Liver (tissue), 9 donors: ENCODE data around the gene GAMT. TPM values are rescaled to one million over a fixed set of nuclear protein-coding genes. Genes with fewer than 3 reads are reported as not detected.
A peak's percentile ranks its signal among the peaks of the same experiment; 100 is the strongest.

Experiments used
- DNase-seq: peaks from one replicate; pipeline ENCODE4 v3.0.0-alpha.2; 2017; ENCODE audit warnings: low spot score
- H3K27ac ChIP-seq, 2 donors: one replicate each; pipeline ENCODE4 v1.7.0; 2013; ENCODE audit warnings: inconsistent platforms in 2 of 2, low read length in 2 of 2, control low read depth in 1 of 2, low read depth in 1 of 2, mild to moderate bottlenecking in 1 of 2
- H3K27me3 ChIP-seq, 4 donors: one replicate each; pipeline versions ENCODE4 v1.6.1 to v1.7.0; 2013; ENCODE audit warnings: low read length in 3 of 4, inconsistent platforms in 1 of 4, mild to moderate bottlenecking in 1 of 4, moderate library complexity in 1 of 4; ENCODE audit not compliant: control insufficient read depth in 4 of 4, insufficient read depth in 4 of 4
- H3K36me3 ChIP-seq, 4 donors: one replicate each; pipeline versions ENCODE4 v1.6.1 to v1.7.0; 2013; ENCODE audit warnings: low read length in 3 of 4, mild to moderate bottlenecking in 3 of 4, low read depth in 1 of 4, moderate library complexity in 1 of 4; ENCODE audit not compliant: control insufficient read depth in 4 of 4, insufficient read depth in 3 of 4
- H3K4me1 ChIP-seq, 4 donors: one replicate each; pipeline versions ENCODE4 v1.6.1 to v1.7.0; 2013; ENCODE audit warnings: low read length in 3 of 4, mild to moderate bottlenecking in 3 of 4, moderate library complexity in 1 of 4; ENCODE audit not compliant: control insufficient read depth in 4 of 4, insufficient read depth in 4 of 4
- H3K4me3 ChIP-seq, 3 donors: one replicate each; pipeline versions ENCODE4 v1.6.1 to v1.7.0; 2013; ENCODE audit warnings: low read length in 3 of 3, control low read depth in 1 of 3, low read depth in 1 of 3, mild to moderate bottlenecking in 1 of 3
- H3K9ac ChIP-seq, 2 donors: one replicate each; pipeline ENCODE4 v1.7.0; 2013; ENCODE audit warnings: low read length in 2 of 2, mild to moderate bottlenecking in 2 of 2, moderate library complexity in 2 of 2, control low read depth in 1 of 2, low read depth in 1 of 2
- H3K9me3 ChIP-seq, 4 donors: one replicate each; pipeline versions ENCODE4 v1.6.1 to v1.7.0; 2013; ENCODE audit warnings: low read length in 3 of 4; ENCODE audit not compliant: control insufficient read depth in 4 of 4
- EGR1 ChIP-seq, 2 donors: IDR thresholded peaks; 2 replicates each; pipeline ENCODE4 v1.6.1; 2016 to 2018; ENCODE audit warnings: antibody characterized with exemption in 2 of 2, low read depth in 2 of 2
- FOXA1 ChIP-seq: IDR thresholded peaks from 2 replicates; pipeline ENCODE4 v1.6.1; 2016; ENCODE audit warnings: antibody characterized with exemption
- FOXA2 ChIP-seq: IDR thresholded peaks from 2 replicates; pipeline ENCODE4 v1.6.1; 2016; ENCODE audit warnings: antibody characterized with exemption
- GABPA ChIP-seq, 2 donors: IDR thresholded peaks in 1 of 2; conservative IDR thresholded peaks in 1 of 2; 2 replicates each; pipeline ENCODE4 v1.6.1; 2016; ENCODE audit warnings: antibody characterized with exemption in 2 of 2, mild to moderate bottlenecking in 1 of 2, moderate library complexity in 1 of 2
- HNF4A ChIP-seq, 2 donors: conservative IDR thresholded peaks; 2 replicates each; pipeline ENCODE4 v1.6.1; 2016; ENCODE audit warnings: antibody characterized with exemption in 2 of 2, mild to moderate bottlenecking in 2 of 2
- HNF4G ChIP-seq: IDR thresholded peaks from 2 replicates; pipeline ENCODE4 v1.6.1; 2016; ENCODE audit warnings: antibody characterized with exemption
- JUND ChIP-seq, 2 donors: IDR thresholded peaks; 2 replicates each; pipeline ENCODE4 v1.6.1; 2016; ENCODE audit warnings: antibody characterized with exemption in 2 of 2
- NR2F2 ChIP-seq: IDR thresholded peaks from 2 replicates; pipeline ENCODE4 v1.6.1; 2016; ENCODE audit warnings: antibody characterized with exemption
- RAD21 ChIP-seq, 2 donors: IDR thresholded peaks; 2 replicates each; pipeline ENCODE4 v1.6.1; 2016; ENCODE audit warnings: antibody characterized with exemption in 2 of 2, mild to moderate bottlenecking in 2 of 2
- RXRA ChIP-seq, 2 donors: IDR thresholded peaks; 2 replicates each; pipeline ENCODE4 v1.6.1; 2017 to 2018; ENCODE audit warnings: antibody characterized with exemption in 2 of 2, mild to moderate bottlenecking in 1 of 2
- SP1 ChIP-seq: IDR thresholded peaks from 2 replicates; pipeline ENCODE4 v1.6.1; 2018; ENCODE audit warnings: antibody characterized with exemption, mild to moderate bottlenecking
- TAF1 ChIP-seq: conservative IDR thresholded peaks from 2 replicates; pipeline ENCODE4 v1.6.1; 2016; ENCODE audit warnings: antibody characterized with exemption, mild to moderate bottlenecking
- YY1 ChIP-seq: IDR thresholded peaks from 2 replicates; pipeline ENCODE4 v1.6.1; 2016; ENCODE audit warnings: antibody characterized with exemption, mild to moderate bottlenecking
- WGBS: extraction: QIAGEN DNeasy Blood & Tissue Kit; methylation state at CpG from one replicate; pipeline ENCODE4 v1.1.7; 2013; 5-methylcytosine and 5-hydroxymethylcytosine counted together
- polyA plus RNA-seq, 2 donors: library from polyadenylated mRNA; stranded (reverse) in 1 of 2; unstranded in 1 of 2; fragments of 200-250 nt in 1 of 2; fragments of >200 nt in 1 of 2; fragmentation: Nextera tagmentation in 1 of 2; extraction: Ambion mirVana in 1 of 2; gene quantifications; one replicate each; pipeline versions ENCODE4 v1.2.1 to v1.2.3, GENCODE V29; 2013 to 2015
- total RNA-seq, 2 donors: library from RNA; depleted of rRNA; stranded (reverse); fragments of >200 nt; gene quantifications; one replicate each; pipeline ENCODE4 v1.2.3, GENCODE V29; 2014
- TF ChIP-seq, protein P1 (sequence below): fragments of 150-350 bp; IDR thresholded peaks from 2 replicates; pipeline ENCODE4 v1.5.1; 2017; ENCODE audit warnings: improper control_type of control experiment, low read depth, low read length; ENCODE audit not compliant: missing input control
- TF ChIP-seq, protein P2 (sequence below): IDR thresholded peaks from 2 replicates; pipeline ENCODE4 v1.6.1; 2016; ENCODE audit warnings: antibody characterized with exemption
- TF ChIP-seq, protein P3 (sequence below): IDR thresholded peaks from 2 replicates; pipeline ENCODE4 v1.6.1; 2016; ENCODE audit warnings: antibody characterized with exemption
- TF ChIP-seq, protein P4 (sequence below): IDR thresholded peaks from 2 replicates; pipeline ENCODE4 v1.6.1; 2016; ENCODE audit warnings: antibody characterized with exemption, mild to moderate bottlenecking
- TF ChIP-seq, protein P5 (sequence below): IDR thresholded peaks from 2 replicates; pipeline ENCODE4 v1.6.1; 2016; ENCODE audit warnings: antibody characterized with exemption
- donor health status: healthy.
- donor health status: healthy.
- donor health status: healthy.
- donor health status: healthy.
- donor health status: healthy.

Gene GAMT
- total and polyA plus RNA-seq, 4 donors: 76.2 to 394 (median 274) TPM

DNA sequence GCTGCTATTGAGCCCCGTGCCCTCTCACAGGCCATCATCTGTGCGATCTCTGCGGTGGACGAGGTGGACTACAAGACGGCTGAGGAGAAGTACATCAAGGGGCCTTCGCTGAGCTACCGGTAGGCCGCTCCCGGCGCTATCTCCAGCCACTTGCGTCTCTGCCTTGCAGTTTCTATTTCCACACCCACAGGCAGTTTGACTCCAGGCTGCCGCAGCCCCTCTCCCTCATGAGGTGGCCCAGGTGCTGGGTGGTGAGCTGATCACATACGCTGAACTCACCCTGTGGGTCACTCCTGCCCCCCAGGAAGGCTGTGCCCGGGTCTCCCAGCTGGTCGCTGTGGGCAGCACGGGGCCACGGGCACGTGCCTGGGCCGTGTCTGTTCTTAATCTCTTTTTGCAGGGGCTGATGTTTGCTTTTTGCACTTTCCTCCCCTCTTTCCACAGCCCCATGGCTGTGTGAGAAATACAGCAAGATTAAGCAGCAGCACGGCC is 28.3 kb downstream of the GAMT start:
- DNase-seq: no peak
- H3K9ac ChIP-seq: peak overlapping the region in 1 of 2 donors; percentile 47
- peaks cover 5 to 38% (median 13%) of the 10 kb centered on the region in 4 donors for H3K36me3 ChIP-seq
- peaks cover 8 to 25% (median 19%) of the 10 kb centered on the region in 4 donors for H3K4me1 ChIP-seq
- no peak overlapping the region for H3K4me3 ChIP-seq
- TF ChIP-seq, protein P1, sequence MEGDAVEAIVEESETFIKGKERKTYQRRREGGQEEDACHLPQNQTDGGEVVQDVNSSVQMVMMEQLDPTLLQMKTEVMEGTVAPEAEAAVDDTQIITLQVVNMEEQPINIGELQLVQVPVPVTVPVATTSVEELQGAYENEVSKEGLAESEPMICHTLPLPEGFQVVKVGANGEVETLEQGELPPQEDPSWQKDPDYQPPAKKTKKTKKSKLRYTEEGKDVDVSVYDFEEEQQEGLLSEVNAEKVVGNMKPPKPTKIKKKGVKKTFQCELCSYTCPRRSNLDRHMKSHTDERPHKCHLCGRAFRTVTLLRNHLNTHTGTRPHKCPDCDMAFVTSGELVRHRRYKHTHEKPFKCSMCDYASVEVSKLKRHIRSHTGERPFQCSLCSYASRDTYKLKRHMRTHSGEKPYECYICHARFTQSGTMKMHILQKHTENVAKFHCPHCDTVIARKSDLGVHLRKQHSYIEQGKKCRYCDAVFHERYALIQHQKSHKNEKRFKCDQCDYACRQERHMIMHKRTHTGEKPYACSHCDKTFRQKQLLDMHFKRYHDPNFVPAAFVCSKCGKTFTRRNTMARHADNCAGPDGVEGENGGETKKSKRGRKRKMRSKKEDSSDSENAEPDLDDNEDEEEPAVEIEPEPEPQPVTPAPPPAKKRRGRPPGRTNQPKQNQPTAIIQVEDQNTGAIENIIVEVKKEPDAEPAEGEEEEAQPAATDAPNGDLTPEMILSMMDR: no peak
- TF ChIP-seq HNF4G: no peak
- TF ChIP-seq GABPA (IDR thresholded peaks at IDR 0.05 in 1 of 2, conservative IDR thresholded peaks at IDR 0.05 in 1 of 2): no peak
- no peak for TF ChIP-seq SP1
- no peak for TF ChIP-seq HNF4A (conservative IDR thresholded peaks at IDR 0.05)
- TF ChIP-seq, protein P2, sequence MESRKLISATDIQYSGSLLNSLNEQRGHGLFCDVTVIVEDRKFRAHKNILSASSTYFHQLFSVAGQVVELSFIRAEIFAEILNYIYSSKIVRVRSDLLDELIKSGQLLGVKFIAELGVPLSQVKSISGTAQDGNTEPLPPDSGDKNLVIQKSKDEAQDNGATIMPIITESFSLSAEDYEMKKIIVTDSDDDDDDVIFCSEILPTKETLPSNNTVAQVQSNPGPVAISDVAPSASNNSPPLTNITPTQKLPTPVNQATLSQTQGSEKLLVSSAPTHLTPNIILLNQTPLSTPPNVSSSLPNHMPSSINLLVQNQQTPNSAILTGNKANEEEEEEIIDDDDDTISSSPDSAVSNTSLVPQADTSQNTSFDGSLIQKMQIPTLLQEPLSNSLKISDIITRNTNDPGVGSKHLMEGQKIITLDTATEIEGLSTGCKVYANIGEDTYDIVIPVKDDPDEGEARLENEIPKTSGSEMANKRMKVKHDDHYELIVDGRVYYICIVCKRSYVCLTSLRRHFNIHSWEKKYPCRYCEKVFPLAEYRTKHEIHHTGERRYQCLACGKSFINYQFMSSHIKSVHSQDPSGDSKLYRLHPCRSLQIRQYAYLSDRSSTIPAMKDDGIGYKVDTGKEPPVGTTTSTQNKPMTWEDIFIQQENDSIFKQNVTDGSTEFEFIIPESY: no peak
- no peak for TF ChIP-seq TAF1
- TF ChIP-seq FOXA1: no peak
- TF ChIP-seq EGR1 (IDR thresholded peaks at IDR 0.05; ENCODE audit: low read depth in 2 of 2): no peak
- TF ChIP-seq YY1: no peak
- TF ChIP-seq FOXA2: no peak
- TF ChIP-seq JUND (IDR thresholded peaks at IDR 0.05): no peak
- no peak for TF ChIP-seq RXRA (IDR thresholded peaks at IDR 0.05)
- no peak for TF ChIP-seq RAD21 (IDR thresholded peaks at IDR 0.05)
- TF ChIP-seq NR2F2: no peak
- TF ChIP-seq, protein P3, sequence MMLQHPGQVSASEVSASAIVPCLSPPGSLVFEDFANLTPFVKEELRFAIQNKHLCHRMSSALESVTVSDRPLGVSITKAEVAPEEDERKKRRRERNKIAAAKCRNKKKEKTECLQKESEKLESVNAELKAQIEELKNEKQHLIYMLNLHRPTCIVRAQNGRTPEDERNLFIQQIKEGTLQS: no peak
- TF ChIP-seq, protein P4, sequence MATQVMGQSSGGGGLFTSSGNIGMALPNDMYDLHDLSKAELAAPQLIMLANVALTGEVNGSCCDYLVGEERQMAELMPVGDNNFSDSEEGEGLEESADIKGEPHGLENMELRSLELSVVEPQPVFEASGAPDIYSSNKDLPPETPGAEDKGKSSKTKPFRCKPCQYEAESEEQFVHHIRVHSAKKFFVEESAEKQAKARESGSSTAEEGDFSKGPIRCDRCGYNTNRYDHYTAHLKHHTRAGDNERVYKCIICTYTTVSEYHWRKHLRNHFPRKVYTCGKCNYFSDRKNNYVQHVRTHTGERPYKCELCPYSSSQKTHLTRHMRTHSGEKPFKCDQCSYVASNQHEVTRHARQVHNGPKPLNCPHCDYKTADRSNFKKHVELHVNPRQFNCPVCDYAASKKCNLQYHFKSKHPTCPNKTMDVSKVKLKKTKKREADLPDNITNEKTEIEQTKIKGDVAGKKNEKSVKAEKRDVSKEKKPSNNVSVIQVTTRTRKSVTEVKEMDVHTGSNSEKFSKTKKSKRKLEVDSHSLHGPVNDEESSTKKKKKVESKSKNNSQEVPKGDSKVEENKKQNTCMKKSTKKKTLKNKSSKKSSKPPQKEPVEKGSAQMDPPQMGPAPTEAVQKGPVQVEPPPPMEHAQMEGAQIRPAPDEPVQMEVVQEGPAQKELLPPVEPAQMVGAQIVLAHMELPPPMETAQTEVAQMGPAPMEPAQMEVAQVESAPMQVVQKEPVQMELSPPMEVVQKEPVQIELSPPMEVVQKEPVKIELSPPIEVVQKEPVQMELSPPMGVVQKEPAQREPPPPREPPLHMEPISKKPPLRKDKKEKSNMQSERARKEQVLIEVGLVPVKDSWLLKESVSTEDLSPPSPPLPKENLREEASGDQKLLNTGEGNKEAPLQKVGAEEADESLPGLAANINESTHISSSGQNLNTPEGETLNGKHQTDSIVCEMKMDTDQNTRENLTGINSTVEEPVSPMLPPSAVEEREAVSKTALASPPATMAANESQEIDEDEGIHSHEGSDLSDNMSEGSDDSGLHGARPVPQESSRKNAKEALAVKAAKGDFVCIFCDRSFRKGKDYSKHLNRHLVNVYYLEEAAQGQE: no peak
- TF ChIP-seq, protein P5, sequence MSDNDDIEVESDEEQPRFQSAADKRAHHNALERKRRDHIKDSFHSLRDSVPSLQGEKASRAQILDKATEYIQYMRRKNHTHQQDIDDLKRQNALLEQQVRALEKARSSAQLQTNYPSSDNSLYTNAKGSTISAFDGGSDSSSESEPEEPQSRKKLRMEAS: no peak
- H3K27ac ChIP-seq: peak overlapping the region; percentile 78 to 96
- no peaks in the 10 kb centered on the region for H3K27me3 ChIP-seq
- H3K9me3 ChIP-seq: no peaks in the 10 kb centered on the region
- 75% methylated on average over 20 of the region's 20 CpGs for WGBS
